T-helper 22 cell (primary cell): ENCODE results near the gene TLCD3B.

Experiments
- DNase-seq: peaks from one replicate; pipeline ENCODE4 v3.0.0-alpha.2; 2020; ENCODE audit warnings: low read depth

Gene TLCD3B

DNA sequence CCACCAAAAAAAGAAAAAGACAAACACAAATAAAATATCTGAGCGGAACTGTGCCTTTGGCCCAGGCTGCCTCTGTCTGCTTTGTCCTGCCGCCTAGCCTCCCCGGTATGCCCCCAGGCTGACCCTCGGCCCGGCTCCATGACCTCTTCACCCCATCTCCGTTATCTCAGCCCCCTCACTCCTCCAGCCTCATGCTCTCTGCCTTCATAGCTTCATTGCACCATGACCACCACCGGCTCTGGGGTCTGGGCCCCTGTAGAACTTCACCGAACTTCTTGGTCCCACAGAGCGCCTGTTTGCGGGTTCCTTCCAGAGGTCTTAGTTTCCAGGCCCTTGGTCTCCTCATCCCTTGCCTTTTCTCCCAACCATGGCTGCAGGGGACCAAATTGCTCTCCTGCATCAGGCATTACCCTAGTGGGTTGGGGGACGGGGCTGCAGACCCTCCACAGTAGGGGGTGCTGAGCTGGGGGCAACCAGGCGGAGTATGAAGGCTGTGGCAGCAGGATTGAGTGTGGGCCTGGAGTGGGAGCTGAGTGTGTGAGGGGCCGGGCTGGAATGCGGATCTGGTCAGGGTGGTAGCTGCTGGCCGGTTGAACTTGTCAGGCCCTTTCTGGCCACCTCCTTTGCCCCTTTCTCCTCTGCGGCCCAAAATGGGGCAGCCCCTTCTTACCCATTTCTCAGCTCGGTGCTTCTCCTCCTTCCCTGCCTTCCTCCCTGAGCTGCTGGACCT is 42.6 kb downstream of the TLCD3B start:
- DNase-seq: no peak

DNA sequence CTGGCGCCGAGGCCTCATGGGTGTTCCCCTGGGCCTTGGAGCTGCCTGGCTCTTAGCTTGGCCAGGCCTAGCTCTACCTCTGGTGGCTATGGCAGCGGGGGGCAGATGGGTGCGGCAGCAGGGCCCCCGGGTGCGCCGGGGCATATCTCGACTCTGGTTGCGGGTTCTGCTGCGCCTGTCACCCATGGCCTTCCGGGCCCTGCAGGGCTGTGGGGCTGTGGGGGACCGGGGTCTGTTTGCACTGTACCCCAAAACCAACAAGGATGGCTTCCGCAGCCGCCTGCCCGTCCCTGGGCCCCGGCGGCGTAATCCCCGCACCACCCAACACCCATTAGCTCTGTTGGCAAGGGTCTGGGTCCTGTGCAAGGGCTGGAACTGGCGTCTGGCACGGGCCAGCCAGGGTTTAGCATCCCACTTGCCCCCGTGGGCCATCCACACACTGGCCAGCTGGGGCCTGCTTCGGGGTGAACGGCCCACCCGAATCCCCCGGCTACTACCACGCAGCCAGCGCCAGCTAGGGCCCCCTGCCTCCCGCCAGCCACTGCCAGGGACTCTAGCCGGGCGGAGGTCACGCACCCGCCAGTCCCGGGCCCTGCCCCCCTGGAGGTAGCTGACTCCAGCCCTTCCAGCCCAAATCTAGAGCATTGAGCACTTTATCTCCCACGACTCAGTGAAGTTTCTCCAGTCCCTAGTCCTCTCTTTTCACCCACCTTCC is 43.5 kb downstream of the TLCD3B start:
- no peak for DNase-seq

DNA sequence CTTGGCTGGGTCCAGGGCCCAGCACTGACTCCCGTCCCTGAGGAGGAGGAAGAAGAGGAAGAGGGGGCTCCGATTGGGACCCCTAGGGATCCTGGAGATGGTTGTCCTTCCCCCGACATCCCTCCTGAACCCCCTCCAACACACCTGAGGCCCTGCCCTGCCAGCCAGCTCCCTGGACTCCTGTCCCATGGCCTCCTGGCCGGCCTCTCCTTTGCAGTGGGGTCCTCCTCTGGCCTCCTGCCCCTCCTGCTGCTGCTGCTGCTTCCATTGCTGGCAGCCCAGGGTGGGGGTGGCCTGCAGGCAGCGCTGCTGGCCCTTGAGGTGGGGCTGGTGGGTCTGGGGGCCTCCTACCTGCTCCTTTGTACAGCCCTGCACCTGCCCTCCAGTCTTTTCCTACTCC is 44.1 kb downstream of the TLCD3B start:
- DNase-seq: no peak

DNA sequence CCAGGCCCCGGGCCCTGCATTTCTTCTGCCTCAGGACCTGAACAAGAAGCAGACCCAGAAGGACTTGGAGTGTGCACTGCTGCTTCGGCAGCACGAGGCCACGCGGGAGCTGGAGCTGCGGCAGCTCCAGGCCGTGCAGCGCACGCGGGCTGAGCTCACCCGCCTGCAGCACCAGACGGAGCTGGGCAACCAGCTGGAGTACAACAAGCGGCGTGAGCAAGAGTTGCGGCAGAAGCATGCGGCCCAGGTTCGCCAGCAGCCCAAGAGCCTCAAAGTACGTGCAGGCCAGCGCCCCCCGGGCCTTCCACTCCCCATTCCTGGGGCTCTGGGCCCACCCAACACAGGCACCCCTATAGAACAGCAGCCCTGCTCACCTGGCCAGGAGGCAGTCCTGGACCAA is 44.8 kb downstream of the TLCD3B start:
- no peak for DNase-seq

GRCh38 chr16:29985271-29985811 is 45.7 kb downstream of the TLCD3B start:
- DNase-seq: no peak

GRCh38 chr16:29984764-29985147 is 46.3 kb downstream of the TLCD3B start:
- DNase-seq: no peak

DNA sequence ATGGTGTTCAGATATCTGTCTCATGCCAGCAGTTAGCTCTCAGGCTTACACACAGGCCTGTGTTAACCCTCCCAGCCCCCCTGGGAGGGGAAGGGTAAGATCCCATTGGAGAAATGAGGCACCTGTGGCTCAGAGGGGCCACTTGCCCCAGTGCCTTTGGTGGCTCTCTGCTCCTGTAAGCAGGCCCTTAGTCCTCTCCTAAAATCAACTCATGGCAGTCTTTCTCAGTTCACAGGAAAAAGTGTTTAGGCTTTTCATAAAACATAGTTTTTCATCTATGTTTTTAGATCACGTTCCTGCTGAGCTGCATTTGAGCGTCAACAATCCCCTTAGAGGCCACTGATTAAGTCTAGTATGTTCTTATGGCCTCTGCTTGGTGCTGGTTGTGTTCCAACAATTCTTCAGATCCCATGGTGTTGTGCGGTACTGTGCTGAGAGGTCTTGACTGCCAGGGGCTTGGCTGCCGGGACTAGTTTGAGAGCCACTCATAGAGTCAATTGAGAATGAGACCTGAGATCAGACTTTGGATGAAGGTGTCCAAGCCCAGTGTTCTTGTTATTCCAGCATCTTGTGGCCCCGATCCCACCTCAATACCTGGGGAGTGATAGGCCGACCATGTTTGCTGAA is 46.8 kb downstream of the TLCD3B start:
- no peak for DNase-seq

- DNase-seq: no peak
Measured at GRCh38 chr16:29983420-29984136, 47.5 kb downstream of the TLCD3B start.

DNA sequence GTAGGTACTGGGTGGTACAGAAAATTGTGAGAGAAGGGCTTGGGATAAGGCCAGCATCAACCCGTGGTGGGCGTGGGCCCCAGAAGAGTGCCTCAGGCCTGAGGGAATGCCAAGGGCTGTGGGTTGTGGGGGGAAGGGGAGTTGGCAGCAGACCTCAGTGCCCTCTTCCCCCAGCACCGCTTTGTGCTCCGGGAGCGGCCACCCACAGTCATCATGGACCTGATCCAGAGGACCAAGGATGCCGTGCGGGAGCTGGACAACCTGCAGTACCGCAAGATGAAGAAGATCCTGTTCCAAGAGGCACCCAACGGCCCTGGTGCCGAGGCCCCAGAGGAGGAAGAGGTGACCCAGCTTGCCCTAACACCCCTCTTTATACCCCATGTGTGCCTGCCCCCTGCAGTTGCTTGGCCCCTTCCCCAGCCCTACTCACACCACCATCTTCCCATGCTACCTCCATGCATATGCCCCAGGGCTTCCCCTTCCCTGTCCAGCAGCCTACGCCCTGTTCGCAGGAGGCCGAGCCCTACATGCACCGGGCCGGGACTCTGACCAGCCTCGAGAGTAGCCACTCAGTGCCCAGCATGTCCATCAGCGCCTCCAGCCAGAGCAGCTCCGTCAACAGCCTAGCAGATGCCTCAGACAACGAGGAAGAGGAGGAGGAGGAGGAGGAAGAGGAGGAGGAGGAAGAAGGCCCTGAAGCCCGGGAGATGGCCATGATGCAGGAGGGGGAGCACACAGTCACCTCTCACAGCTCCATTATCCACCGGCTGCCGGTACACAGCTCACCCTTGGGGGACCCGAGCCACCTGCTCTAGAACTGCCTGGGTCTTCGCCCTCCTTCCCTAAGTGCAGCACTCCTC is 48.3 kb downstream of the TLCD3B start:
- no peak for DNase-seq

GRCh38 chr16:29978564-29979270 is 52.4 kb downstream of the TLCD3B start:
- no peak for DNase-seq

DNA sequence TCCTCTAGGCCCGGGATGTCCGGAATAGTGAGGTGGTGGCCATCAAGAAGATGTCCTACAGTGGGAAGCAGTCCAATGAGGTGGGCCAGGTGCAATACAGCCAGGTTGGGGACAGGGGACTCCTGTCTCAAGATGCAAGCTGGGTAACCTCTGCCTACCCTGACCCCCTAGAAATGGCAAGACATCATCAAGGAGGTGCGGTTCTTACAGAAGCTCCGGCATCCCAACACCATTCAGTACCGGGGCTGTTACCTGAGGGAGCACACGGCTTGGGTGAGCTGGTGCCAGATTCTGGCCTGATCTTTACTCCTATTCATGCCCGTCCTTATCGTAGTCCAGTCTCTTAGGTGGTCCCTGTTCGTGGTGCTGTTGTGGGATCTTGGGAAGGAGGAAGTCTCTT is 53.0 kb downstream of the TLCD3B start:
- no peak for DNase-seq

- DNase-seq: no peak
Measured at GRCh38 chr16:29977063-29977825, 53.8 kb downstream of the TLCD3B start.

DNA sequence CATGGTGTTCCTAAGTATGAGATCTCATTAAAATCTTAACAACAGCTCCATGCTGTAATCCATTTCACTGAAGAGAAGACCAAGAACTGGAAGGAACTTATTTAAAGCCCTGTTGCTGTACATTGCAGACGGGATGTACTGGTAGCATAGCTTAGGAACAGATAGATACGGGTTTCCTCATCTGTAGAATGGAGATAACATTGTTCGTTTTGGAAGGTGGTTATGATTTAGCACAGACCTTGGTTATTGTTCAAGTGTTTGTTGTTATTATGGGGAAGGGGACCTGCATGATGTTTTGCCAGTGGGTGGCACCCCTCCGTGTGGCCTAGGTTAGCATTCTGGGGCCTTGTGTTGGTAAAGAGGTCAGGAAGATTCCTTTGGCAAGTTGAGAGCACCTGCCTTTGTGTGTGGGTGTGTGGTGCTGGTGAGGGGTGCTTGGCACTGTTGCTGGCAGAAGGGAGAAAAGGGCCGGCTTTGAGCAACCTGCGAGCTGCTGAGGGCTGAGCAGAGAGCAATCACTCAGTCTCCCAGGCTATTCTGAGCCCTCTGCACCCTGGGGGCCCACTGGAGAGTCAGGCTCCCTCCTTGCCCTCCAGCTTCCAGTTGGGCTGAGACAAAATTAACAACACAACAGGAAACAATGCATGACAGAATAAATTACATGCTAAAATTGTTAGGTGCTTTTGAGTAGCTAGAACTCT is 55.1 kb downstream of the TLCD3B start:
- no peak for DNase-seq

- DNase-seq: no peak
Measured at GRCh38 chr16:29975134-29975538, 55.9 kb downstream of the TLCD3B start.
